GM19438 (cell line): Measurements from ENCODE around the gene ZNF560.
"Not testable (repeated sequence)": the region's sequence is repeated elsewhere in the genome, so short reads cannot be mapped to it uniquely, and the experiment has no call there.

Experiments used
- ATAC-seq: cut with Tn5 transposase; IDR thresholded peaks from one replicate; pipeline ENCODE4 v1.9.1; 2021; ENCODE audit warnings: low read depth; ENCODE audit not compliant: unreplicated experiment

The ZNF560 gene

DNA sequence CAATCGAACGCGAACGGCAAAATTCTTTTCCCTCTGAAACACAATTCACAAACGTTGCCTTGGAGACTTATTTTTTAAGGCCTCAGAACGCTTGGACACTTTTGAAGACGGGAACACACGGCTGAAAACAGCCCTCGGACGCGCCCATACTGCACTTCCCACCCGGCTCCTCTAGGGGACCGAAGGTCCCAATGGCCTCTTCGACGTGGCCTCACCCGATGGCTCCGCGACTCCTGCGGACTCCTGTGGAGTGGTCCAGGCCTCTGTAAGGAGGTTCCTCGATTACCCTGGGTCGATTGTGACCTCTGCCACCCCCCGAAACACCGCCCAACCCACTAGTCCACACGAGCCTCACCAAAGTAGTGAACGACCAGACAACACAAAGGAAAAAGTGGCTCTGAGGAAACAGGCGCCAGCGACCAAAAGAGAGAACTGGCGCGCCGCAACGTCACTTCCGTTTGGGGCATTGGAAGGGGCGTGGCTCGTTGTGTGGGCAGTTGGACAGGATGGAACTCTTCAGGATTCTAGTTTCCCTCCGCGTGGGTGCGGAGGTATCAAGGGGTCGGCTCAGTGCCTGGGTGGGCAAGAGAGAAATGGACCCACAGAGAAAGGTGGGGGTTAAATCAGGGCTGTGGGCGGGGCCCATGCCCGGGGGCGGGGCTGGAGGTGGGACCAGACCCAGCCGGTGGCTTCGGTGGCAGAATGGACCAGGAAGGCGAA, at the start of gene ZNF560:
TSS of gene ZNF560 (minus strand) at position 434 of the 720 bp plus-strand sequence. CDS start 23,303 bp downstream, outside the sequence.
- ATAC-seq: no peak

DNA sequence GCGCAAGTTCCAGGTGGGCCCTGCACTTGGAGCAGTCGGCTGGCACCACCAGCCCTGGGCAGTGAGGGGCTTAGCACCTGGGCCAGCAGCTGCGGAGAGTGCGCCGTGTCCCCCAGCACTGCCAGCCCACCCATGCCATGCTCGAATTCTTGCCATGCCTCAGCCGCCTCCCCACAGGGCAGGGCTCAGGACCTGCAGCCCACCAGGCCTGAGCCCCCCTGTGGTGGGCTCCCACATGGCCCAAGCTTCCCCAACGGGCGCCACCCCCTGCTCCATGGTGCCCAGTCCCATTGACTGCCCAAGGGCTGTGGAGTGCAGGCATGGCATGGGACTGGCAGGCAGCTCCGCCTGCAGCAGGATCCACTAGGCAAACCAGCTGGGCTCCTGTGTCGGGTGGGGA, 49.5 kb upstream of the ZNF560 start:
- no peak for ATAC-seq

DNA sequence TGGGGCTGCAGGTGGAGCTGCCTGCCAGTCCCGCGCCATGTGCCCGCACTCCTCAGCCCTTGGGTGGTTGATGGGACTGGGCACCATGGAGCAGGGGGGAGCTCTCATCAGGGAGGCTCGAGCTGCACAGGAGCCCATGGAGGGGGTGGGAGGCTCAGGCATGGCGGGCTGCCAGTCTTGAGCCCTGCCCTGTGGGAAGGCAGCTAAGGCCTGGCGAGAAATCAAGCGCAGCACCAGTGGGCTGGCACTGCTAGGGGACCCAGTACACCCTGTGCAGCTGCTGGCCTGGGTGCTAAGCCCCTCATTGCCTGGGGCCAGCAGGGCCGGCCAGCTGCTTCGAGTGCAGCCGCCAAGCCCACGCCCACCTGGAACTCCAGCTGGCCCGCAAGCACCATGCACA, 42.9 kb upstream of the ZNF560 start:
- ATAC-seq: not testable (repeated sequence)

DNA sequence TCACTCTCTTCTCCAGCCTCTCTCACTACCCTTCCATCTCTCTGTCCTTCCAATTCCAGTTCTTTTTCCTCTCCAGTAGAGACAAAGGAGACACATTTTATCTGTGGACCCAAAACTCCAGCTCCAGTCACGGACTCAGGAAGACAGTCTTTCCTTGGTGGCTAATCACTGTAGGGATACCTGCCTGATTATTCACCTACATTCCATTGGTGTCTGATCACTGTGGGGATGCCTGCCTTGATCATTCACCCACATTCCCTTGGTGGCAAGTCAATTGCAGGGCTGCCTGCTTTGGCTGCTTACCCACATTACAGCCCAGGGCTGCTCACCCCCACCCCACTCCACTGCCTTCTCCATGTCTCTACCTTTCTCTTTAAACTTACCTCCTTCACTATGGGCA, 41.5 kb upstream of the ZNF560 start:
- ATAC-seq: not testable (repeated sequence)

DNA sequence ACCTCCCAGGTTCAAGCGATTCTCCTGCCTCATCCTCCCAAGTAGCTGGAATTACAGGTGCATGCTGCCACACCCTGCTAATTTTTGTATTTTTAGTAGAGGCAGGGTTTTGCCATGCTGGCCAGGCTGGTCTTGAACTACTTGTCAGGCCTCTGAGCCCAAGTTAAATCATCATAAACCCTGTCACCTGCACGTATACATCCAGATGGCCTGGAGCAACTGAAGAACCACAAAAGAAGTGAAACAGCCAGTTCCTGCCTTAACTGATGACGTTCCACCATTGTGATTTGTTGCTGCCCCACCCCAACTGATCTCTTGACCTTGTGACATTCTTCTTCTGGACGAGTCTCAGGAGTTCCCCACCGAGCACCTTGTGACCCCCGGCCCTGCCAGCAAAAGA, 40.8 kb upstream of the ZNF560 start:
- not testable (repeated sequence) for ATAC-seq

DNA sequence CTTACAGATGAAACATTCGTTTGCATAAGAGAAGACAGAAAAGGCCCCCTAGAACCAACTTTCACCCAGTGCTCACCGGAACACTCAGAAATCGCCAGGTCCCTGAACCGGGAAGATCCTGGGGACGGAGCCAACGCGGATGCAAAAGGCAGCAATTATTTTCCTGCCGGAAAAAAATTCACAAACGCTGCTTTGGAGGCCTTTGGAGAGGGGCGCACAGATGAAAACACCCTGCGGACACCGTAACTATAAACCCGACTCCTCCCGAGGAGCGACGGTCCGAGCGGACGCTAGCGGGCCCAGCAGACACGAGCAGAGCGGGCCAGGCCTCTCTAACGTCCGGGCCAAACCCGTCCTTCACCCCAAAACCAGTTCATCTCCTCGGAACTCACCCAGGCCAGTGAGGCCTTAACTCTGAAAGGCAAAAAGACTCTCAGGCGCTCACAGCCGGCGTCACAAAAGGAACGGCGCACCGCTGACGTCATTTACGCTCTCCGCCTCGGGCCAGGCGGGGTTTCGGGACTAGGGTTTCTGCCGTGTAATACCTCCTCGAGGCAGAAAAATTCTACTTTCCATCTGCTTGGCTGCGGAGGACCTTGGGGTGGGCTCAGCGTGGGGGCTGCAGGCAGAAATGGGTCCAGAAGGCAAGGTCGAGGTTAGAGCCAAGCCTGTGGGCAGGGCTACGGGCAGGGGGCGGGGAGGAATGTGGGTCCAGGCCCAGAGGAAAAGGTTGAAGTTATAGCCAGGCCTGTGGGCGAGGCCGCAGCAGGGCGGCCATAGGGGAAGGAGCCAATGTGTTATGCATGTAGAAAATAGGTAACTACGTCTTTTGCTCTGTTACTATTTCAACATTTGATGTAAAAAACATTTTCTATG, 40.0 kb upstream of the ZNF560 start, which contains the start of gene ZNF426:
TSS of gene ZNF426 (minus strand) at position 463 of the 876 bp plus-strand sequence. CDS start 2,413 bp downstream, outside the sequence.
- peak; percentile 83 for ATAC-seq

DNA sequence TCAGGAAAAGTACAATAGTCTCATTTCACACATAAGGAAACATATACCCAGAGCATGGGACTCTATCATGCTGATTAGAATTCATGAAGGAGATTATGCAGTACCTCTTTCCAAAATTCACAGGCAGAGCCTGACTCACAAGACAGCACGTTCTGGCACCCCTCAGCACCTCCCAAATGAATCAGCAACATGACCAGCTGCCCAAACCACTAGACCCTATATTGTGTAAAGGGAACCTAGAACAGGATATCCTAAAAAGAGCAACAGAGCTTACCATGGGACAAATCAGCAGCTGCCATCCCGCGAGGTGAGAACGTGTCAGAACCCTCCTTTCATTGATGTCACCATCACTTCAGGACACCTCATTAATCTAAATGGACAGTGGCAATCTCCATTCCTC, 37.5 kb upstream of the ZNF560 start:
- no peak for ATAC-seq

DNA sequence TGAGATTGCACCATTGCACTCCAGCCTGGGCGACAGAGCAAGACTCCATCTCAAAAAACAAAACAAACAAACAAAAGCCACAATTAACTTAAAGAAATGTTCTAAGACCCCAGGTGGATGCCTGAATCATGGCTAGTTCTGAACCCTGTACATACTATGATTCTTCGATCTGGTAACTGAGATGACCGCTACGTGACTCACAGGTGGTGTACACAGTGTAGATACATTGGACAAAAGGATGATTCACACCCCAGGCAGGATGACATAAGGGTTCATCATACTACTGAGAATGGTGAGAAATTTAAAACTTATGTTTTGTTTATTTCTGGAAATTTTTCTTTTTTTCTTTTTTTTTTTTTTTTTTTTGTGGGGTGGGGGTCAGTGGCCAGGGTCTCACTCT, 33.5 kb upstream of the ZNF560 start:
- ATAC-seq: no peak

DNA sequence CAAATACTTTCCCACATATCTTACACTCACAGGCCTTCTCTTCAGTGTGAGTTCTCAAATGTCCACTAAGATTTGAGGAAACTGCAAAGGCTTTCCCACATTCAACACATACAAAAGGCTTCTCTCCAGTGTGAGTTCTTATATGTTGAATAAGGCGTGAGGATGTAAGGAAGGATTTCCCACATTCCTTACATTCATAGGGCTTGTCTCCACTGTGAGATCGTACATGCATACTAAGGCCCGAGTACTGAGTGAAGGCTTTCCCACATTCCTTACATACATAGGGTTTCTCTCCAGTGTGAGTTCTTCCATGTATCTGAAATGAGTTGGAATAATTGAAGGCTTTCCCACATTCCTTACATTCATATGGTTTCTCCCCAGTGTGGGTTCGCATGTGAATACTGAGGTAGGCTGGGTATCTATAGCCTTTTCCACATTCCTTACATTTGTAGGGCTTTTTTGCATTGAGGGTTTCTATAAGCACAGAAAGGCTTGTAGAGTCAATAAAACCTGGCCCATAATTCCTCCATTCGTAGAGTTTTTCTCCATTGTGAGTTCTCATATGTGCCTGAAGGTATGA, 30.4 kb upstream of the ZNF560 start:
- ATAC-seq: no peak

DNA sequence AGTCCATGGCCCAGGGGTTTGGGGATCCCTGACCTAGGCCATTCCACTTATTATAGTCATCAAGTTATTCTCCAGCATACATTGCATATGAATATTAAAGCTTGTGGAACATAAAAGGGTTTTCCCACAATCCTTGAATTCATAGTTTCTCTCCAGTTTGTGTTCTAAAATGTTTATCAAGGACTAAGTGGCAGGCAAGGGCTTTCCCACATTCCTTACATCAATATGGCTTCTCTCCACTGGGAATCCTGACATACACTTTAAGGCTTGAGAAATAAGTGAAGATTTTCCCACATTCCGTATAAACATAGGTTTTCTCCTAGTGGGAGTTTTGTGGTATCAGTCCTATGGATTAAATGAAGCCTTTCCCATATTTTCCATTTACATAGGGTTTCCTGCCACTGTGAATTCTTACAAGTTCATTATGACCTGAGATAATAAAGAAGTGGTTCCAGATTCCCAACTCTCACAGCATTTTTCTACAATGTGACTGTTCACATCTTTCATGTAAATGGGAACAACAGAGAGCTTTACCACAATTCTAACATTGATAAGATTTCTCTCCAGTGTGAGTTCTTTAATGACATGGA, 25.6 kb upstream of the ZNF560 start:
- no peak for ATAC-seq

DNA sequence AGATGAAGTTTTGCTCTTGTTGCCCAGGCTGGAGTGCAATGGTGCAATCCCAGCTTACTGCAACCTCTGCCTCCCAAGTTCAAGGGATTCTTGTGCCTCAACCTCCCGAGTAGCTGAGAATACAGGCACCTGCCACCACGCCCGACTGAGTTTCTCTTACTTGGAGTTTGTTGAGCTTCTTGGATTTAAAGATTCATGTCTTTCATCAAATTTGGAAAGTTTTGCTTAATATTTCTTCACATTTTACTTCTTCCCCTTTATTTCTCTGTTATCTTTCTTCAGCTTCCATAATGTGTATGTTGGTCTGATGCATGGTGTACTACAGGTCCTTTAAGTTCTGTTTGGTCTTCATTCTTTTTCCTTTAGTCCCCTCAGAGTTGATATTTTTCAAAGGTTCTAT, 8.9 kb upstream of the ZNF560 start:
- no peak for ATAC-seq

DNA sequence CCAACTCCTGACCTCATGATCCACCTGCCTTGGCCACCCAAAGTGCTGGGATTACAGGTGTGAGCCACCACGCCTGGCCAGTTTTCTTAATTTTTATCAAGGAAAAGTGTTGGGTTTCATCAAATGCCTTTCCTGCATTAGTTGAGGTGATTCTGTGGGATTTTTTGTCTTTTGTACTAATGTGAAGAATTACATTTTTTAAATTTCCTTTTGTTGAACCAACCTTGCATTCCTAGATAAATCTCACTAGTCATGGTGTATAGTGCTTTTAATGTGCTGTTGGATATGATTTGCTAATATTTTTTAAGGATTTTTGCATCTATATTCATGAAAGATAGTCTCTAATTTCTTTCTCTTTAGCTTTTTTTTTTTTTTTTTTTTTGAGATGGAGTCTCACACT, 2.4 kb upstream of the ZNF560 start:
- no peak for ATAC-seq

DNA sequence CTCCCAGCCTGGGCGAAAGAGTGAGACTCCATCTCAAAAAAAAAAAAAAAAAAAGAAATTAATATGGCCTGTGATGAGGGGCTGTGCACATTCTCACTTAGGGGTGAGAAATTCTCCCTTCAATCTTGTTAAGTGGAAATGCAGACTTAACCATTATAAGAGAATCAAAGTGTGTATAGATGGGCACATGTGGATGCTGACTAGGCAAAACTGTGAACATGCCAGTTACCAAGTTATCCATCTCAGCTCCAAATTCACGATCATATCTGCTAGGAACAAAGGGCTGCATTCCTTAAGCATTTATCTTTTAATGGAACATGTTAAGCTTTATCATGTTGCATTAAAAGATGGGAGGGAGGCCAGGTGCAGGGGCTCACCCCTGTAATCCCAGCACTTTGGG, 4.3 kb downstream of the ZNF560 start:
- ATAC-seq: no peak

DNA sequence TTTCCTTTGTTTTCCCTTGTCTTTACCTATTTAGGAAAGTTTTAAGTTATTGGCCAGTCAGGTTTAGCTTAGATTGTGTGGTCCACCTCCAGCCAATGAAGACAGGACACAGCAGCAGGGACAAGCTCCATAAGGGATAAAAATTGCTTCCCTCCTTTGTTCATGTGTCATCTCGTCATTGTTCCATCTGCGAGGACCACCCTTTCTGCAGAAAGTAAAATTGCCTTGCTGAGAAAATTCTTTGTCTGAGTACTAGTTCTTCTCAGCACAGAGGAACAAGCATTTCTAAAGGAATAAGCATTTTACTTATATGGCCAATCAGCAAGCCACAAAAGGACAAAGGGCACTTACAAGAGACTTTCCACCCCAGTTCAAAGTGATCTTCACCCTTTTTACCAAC, 11.4 kb downstream of the ZNF560 start:
- ATAC-seq: no peak

DNA sequence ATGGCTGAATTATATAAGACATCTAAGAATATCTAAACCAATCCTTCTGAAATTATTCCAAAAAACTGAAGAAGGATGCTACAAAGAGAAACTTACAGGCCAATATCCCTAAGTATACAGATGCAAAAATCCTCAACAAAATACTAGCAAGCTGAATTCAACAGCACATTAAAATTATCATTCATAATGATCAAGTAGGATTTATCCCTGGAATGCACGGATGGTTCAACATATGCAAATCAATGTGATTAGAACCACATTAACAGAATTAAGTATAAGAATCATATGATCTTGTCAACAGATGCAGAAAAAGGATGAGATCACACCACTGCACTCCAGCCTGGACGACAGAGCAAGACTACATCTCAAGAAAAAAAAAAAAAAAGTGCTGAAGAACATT, 13.3 kb downstream of the ZNF560 start:
- no peak for ATAC-seq

DNA sequence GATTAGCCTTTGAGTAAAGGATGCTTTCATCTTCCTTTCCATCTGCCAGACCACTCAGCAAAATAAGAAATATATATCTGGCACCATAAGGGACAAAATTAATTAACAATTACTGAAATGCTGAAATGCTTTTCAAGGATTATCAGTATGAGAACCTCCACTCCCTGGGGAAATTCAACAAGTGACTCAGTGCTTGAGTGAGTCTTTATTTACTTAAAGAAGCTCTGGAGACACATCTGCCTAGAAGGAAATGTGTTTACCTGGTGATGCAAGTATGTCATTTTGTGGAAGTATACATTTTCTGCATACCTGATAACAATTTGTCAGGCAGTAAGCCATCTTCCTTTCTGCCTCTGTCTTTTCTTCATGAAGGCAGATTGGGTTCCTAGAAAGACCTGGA, 23.4 kb downstream of the ZNF560 start:
- no peak for ATAC-seq

DNA sequence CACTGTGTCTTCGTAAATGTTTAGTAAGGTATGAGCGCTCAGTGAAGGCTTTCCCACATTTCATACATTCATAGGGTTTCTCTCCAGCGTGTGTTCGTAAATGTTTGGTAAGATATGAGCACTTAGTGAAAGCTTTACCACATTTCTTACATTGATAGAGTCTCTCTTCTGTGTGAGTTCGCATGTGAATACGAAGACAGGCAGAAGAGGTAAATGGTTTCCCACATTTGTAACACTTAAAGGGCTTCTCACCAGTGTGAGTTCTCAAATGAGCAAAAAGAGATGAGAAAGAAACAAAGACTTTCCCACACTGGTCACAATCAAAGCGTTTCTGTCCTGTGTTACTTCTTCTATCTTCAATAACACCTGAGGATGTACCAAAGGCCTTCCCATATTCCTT, 31.3 kb downstream of the ZNF560 start:
- ATAC-seq: no peak

DNA sequence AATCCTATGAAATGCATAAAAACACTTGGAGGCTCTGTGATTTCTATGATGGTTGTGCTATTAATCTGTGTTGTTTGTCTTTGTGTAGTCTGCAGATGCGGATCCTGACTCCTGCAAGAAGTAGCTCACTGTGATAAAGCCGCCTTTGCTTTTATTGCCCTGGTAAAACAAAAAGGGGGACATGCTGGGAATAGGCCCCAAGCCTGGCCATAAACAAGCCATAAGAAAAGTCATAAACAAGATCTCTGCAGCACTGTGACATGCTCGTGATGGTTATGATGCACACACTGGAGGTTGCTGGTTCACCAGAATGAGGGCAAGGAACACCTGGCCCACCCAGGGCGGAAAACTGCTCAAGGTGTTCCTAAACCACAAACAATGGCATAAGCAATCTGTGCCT, 36.5 kb downstream of the ZNF560 start:
- no peak for ATAC-seq

DNA sequence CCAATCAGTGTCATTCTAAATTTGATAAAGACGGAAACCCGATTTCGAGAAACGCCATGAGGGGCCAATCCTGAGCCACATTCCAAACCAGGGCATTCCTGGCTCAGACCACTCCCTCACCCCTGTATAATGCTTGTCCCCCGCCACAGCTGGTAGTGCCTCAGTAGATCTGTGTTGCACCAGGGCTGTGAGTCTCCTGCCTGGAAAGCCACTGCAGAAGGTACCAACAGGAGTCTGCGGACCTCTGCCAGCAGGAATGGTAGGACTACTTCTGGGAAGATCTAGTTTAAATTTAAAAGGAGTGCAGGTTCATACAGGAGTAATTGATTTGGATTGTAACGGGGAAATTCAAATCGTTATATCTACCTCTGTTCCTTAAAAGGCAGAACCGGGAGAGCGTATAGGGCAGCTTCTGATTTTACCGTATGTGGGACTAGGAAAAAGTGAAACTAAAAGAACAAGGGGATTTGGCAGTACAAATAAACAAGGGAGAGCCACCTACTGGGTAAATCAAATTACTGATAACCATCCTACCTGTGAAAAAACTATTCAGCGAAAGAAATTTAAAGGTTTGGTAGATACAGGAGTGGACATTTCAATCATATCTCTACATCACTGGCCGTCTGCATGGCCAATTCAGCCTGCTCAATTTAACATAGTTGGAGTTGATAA, 42.3 kb downstream of the ZNF560 start:
- ATAC-seq: no peak

DNA sequence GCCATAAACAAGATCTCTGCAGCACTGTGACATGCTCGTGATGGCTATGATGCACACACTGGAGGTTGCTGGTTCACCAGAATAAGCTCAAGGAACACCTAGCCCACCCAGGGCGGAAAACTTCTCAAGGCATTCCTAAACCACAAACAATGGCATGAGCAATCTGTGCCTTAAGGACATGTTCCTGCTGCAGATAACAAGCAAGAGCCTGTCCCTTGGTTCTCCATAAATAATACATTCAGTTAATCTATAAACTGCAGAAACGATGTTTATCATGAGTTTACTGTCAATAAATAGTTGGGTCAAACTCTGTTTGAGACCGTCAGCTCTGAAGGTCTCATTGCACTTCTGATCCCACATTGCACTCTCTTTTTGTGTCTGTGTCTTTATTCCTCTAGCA, 44.5 kb downstream of the ZNF560 start:
- ATAC-seq: no peak
